Loucy (cell line): ENCODE results near the gene COBLL1.

Experiments used
- H2AFZ ChIP-seq: fragments of 200-600 bp; sonication (generic); 2 replicates; pipeline ENCODE4 v1.6.0; 2016; ENCODE audit warnings: antibody characterized with exemption, mild to moderate bottlenecking, low read length, moderate library complexity
- H3F3A ChIP-seq: fragments of 200-600 bp; 2 replicates; pipeline ENCODE4 v1.6.0; 2016; ENCODE audit warnings: antibody characterized with exemption, low read depth, mild to moderate bottlenecking
- H3K27me3 ChIP-seq: fragments of 200-600 bp; sonication (generic); 2 replicates; pipeline ENCODE4 v1.6.1; 2014; ENCODE audit warnings: low read length, mild to moderate bottlenecking; ENCODE audit not compliant: insufficient read depth, poor library complexity, severe bottlenecking
- H3K36me3 ChIP-seq: fragments of 200-600 bp; sonication (generic); 2 replicates; pipeline ENCODE4 v1.6.1; 2016; ENCODE audit warnings: low read length; ENCODE audit not compliant: insufficient read depth
- H3K4me1 ChIP-seq: fragments of 200-600 bp; sonication (generic); 2 replicates; pipeline ENCODE4 v1.5.1; 2014; ENCODE audit warnings: low read length, mild to moderate bottlenecking; ENCODE audit not compliant: insufficient read depth, poor library complexity, severe bottlenecking
- H3K4me2 ChIP-seq: fragments of 200-600 bp; sonication (generic); 2 replicates; pipeline ENCODE4 v1.6.0; 2014; ENCODE audit warnings: antibody characterized with exemption, low read length, low read depth, mild to moderate bottlenecking; ENCODE audit not compliant: poor library complexity, severe bottlenecking
- H3K4me3 ChIP-seq: fragments of 200-600 bp; sonication (generic); 2 replicates; pipeline ENCODE4 v1.5.1; 2014; ENCODE audit warnings: low read length, mild to moderate bottlenecking, mixed read lengths; ENCODE audit not compliant: poor library complexity, severe bottlenecking
- H3K79me2 ChIP-seq: fragments of 200-600 bp; sonication (generic); 2 replicates; pipeline ENCODE4 v1.6.1; 2014; ENCODE audit warnings: low read length; ENCODE audit not compliant: insufficient read depth
- H3K9ac ChIP-seq: fragments of 200-600 bp; sonication (generic); 2 replicates; pipeline ENCODE4 v1.6.0; 2014; ENCODE audit warnings: mild to moderate bottlenecking, low read depth, low read length, moderate library complexity; ENCODE audit not compliant: poor library complexity, severe bottlenecking
- H3K9me2 ChIP-seq: fragments of 200-600 bp; sonication (generic); replicated peaks from 2 replicates; pipeline ENCODE4 v1.6.1; 2016; ENCODE audit warnings: low read depth, low read length, mixed read lengths
- H3K9me3 ChIP-seq: fragments of 200-600 bp; sonication (generic); 2 replicates; pipeline ENCODE4 v1.6.1; 2014; ENCODE audit warnings: mild to moderate bottlenecking, antibody characterized with exemption, low read length, low read depth; ENCODE audit not compliant: insufficient read depth
- H4K20me1 ChIP-seq: fragments of 200-600 bp; sonication (generic); 2 replicates; pipeline ENCODE4 v1.6.0; 2014; ENCODE audit warnings: antibody characterized with exemption, low read length, mild to moderate bottlenecking; ENCODE audit not compliant: insufficient read depth, poor library complexity, severe bottlenecking
- CTCF ChIP-seq: fragments of 200-600 bp; sonication (generic); conservative IDR thresholded peaks from 2 replicates; pipeline ENCODE4 v1.5.1; 2014; ENCODE audit warnings: mild to moderate bottlenecking, antibody characterized with exemption, low read length
- EZH2phosphoT487 ChIP-seq: fragments of 200-600 bp; IDR thresholded peaks from 2 replicates; pipeline ENCODE4 v1.6.1; 2018; ENCODE audit warnings: antibody characterized with exemption, mild to moderate bottlenecking, moderate library complexity, borderline replicate concordance

Gene COBLL1

GRCh38 chr2:164747140-164747539 lies 94.5 kb downstream of the COBLL1 start:
- TF ChIP-seq EZH2phosphoT487 = no peak
- no peak for TF ChIP-seq CTCF
- no peaks in the 10 kb centered on the region for H3K9me3 ChIP-seq
- no peaks in the 10 kb centered on the region for H3K79me2 ChIP-seq
- no peak overlapping the region for H3K9ac ChIP-seq
- H3K4me2 ChIP-seq = no peak overlapping the region
- H3K4me3 ChIP-seq = no peak overlapping the region
- H2AFZ ChIP-seq = no peak overlapping the region
- H3K36me3 ChIP-seq = no peaks in the 10 kb centered on the region
- H3K9me2 ChIP-seq = no peaks in the 10 kb centered on the region
- H4K20me1 ChIP-seq = no peaks in the 10 kb centered on the region
- no peaks in the 10 kb centered on the region for H3K4me1 ChIP-seq
- H3K27me3 ChIP-seq = no peaks in the 10 kb centered on the region
- no peaks in the 10 kb centered on the region for H3F3A ChIP-seq

- Histone ChIP-seq H3K9ac (no peak overlapping the region), H3F3A (no peaks in the 10 kb centered on the region), H3K9me3 (no peaks in the 10 kb centered on the region), H2AFZ (no peak overlapping the region), H4K20me1 (no peaks in the 10 kb centered on the region), H3K9me2 (no peaks in the 10 kb centered on the region), H3K79me2 (no peaks in the 10 kb centered on the region), H3K4me1 (no peaks in the 10 kb centered on the region), H3K27me3 (no peaks in the 10 kb centered on the region), H3K4me2 (no peak overlapping the region), H3K4me3 (no peak overlapping the region), H3K36me3 (no peaks in the 10 kb centered on the region)
- no peak for TF ChIP-seq EZH2phosphoT487
- TF ChIP-seq CTCF = no peak
Measured at GRCh38 chr2:164746713-164747112, 94.9 kb downstream of the COBLL1 start.

- Histone ChIP-seq H3K9me3 (no peaks in the 10 kb centered on the region), H3K4me1 (no peaks in the 10 kb centered on the region), H4K20me1 (no peaks in the 10 kb centered on the region), H3K9ac (no peak overlapping the region), H3K79me2 (no peaks in the 10 kb centered on the region), H3K4me2 (no peak overlapping the region), H3K36me3 (no peaks in the 10 kb centered on the region), H2AFZ (no peak overlapping the region), H3K9me2 (no peaks in the 10 kb centered on the region), H3F3A (no peaks in the 10 kb centered on the region), H3K4me3 (no peak overlapping the region), H3K27me3 (no peaks in the 10 kb centered on the region)
- TF ChIP-seq CTCF (no peak), EZH2phosphoT487 (no peak)
Measured at GRCh38 chr2:164745012-164745797, 96.4 kb downstream of the COBLL1 start.
